Spleen (tissue), 11 donors: Measurements from ENCODE around the gene PDE4D. TPM values are rescaled to one million over a fixed set of nuclear protein-coding genes. Genes with fewer than 3 reads are reported as not detected.

Experiments used
- DNase-seq: peaks from one replicate; pipeline ENCODE4 v3.0.0-alpha.2; 2020
- H3K27ac ChIP-seq, 8 donors: fragments of 200-600 bp; sonication (generic) in 7 of 8; 1 replicate in 4 of 8; 2 replicates in 4 of 8; pipeline versions ENCODE4 v1.5.0 to v1.8.0; 2016 to 2021; ENCODE audit warnings: inconsistent platforms in 4 of 8, mild to moderate bottlenecking in 4 of 8, moderate library complexity in 1 of 8
- H3K27me3 ChIP-seq, 7 donors: fragments of 200-600 bp; sonication (generic) in 6 of 7; replicated peaks in 1 of 7; 1 replicate in 4 of 7; 2 replicates in 3 of 7; pipeline versions ENCODE4 v1.5.0 to v1.8.0; 2016 to 2021; ENCODE audit warnings: inconsistent platforms in 3 of 7, mild to moderate bottlenecking in 1 of 7
- H3K36me3 ChIP-seq, 6 donors: fragments of 200-600 bp; sonication (generic) in 5 of 6; 1 replicate in 4 of 6; 2 replicates in 2 of 6; pipeline versions ENCODE4 v1.5.0 to v1.8.0; 2016 to 2021; ENCODE audit warnings: inconsistent platforms in 2 of 6
- H3K4me1 ChIP-seq, 6 donors: fragments of 200-600 bp; sonication (generic) in 5 of 6; 1 replicate in 3 of 6; 2 replicates in 3 of 6; pipeline versions ENCODE4 v1.5.0 to v1.8.0; 2016 to 2021; ENCODE audit warnings: inconsistent platforms in 3 of 6
- H3K4me3 ChIP-seq, 8 donors: fragments of 200-600 bp; sonication (generic) in 7 of 8; 1 replicate in 4 of 8; 2 replicates in 4 of 8; pipeline versions ENCODE4 v1.5.0 to v1.8.0; 2016 to 2021; ENCODE audit warnings: inconsistent platforms in 4 of 8, mild to moderate bottlenecking in 4 of 8, moderate library complexity in 2 of 8
- H3K9me3 ChIP-seq, 8 donors: fragments of 200-600 bp; sonication (generic) in 7 of 8; 1 replicate in 4 of 8; 2 replicates in 4 of 8; pipeline versions ENCODE4 v1.5.0 to v1.8.0; 2016 to 2021; ENCODE audit warnings: inconsistent platforms in 4 of 8
- POLR2A ChIP-seq, 3 donors: fragments of 450-650 bp; IDR thresholded peaks; one replicate each; pipeline ENCODE4 v1.5.1; 2017; ENCODE audit warnings: antibody characterized with exemption in 3 of 3, mild to moderate bottlenecking in 1 of 3
- POLR2AphosphoS5 ChIP-seq, 3 donors: sonication (generic); formaldehyde crosslinking; IDR thresholded peaks; one replicate each; pipeline ENCODE4 v1.5.1; 2017; ENCODE audit warnings: antibody characterized with exemption in 3 of 3
- WGBS, 5 donors: extraction: QIAGEN DNeasy Blood & Tissue Kit in 3 of 5; methylation state at CpG; one replicate each; pipeline versions ENCODE4 v1.1.5 to v1.1.7; 2013 to 2018; 5-methylcytosine and 5-hydroxymethylcytosine counted together
- intact Hi-C: fragments of 100-400 bp; cut with DNase I; formaldehyde crosslinking; loops from one replicate; pipeline ENCODE4 v1.15.0; 2023; ENCODE audit warnings: low total_unique reads
- polyA plus RNA-seq, 3 donors: library from polyadenylated mRNA; stranded (reverse); fragments of 200-250 nt; gene quantifications; one replicate each; pipeline ENCODE4 v1.2.1, GENCODE V29; 2013
- total RNA-seq, 7 donors: library from RNA; depleted of rRNA in 3 of 7; stranded (reverse); fragments of >200 nt in 3 of 7; fragmentation: NEBNext Ultra II Directional in 4 of 7; extraction: Animal tissue kit (Norgen Biotek cat#: 25700) in 4 of 7; gene quantifications; one replicate each; pipeline versions ENCODE4 v1.1.0 to v1.2.1, GENCODE V29; 2016 to 2021
- TF ChIP-seq, protein P1 (sequence below), 11 experiments: fragments of 200-600 bp in 7 of 11; fragments of 450-650 bp in 4 of 11; sonication (generic) in 4 of 11; IDR thresholded peaks in 8 of 11; conservative IDR thresholded peaks in 3 of 11; 1 replicate in 7 of 11; 2 replicates in 4 of 11; pipeline versions ENCODE4 v1.4.0 to v1.8.0; 2016 to 2021; ENCODE audit warnings: antibody characterized with exemption in 11 of 11, inconsistent platforms in 4 of 11, mild to moderate bottlenecking in 1 of 11
- donor health status: healthy with polysubstance abuse.
- donor health status: DM: no; HTN: no; CAD: no; lungs with moderate emphysema.
- donor health status: DM: no; HTN: no; CAD: no.
- donor health status: Bipolar disorder and iron deficiency.
- donor health status: healthy.
- donor health status: DM: no; HTN: no; CAD: no.
- donor health status: DM: yes; HTN: yes; CAD: no.

The PDE4D gene
- total and polyA plus RNA-seq, 10 donors, result 0.88 to 51.8 (median 18.2) TPM

DNA sequence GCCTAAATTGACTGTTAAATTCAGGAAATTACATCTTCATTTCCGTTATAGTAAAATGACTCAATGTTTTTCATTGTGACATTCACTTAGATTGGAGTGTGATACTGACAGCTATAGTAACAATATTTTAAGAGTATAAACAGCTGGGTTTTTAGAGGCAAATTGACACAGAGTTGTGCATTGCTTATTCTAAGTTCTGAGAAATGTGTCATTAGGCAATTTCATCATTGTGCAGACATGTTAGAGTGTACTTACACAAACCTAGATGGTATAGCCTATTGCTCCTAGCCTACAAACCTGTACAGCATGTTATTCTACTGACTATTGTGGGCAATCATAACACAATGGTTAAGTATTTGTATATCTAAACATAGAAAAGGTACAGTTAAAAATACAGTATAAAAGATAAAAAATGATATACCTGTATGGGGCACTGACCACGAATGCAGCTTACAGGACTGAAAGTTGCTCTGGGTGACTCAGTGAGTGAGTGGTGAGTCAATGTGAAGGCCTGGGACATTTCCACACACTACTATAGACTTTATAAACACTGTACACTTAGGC lies 132.7 kb downstream of the PDE4D start:
- Histone ChIP-seq H3K36me3 (no peaks in the 10 kb centered on the region), H3K4me3 (no peak overlapping the region), H3K4me1 (peaks cover 0 to 25% (median 0%) of the 10 kb centered on the region in 6 donors), H3K27ac (peak overlapping the region in 3 of 8 donors; percentile 26 to 65 (median 62)), H3K27me3 (no peaks in the 10 kb centered on the region), H3K9me3 (no peaks in the 10 kb centered on the region)
- WGBS, 5 donors, result 37 to 66% (median 46%) methylated on average over 2 of the region's 2 CpGs
- DNase-seq, result no peak
- intact Hi-C loops, result no loop called here
- TF ChIP-seq POLR2A (IDR thresholded peaks at IDR 0.05), result no peak
- TF ChIP-seq, protein P1, sequence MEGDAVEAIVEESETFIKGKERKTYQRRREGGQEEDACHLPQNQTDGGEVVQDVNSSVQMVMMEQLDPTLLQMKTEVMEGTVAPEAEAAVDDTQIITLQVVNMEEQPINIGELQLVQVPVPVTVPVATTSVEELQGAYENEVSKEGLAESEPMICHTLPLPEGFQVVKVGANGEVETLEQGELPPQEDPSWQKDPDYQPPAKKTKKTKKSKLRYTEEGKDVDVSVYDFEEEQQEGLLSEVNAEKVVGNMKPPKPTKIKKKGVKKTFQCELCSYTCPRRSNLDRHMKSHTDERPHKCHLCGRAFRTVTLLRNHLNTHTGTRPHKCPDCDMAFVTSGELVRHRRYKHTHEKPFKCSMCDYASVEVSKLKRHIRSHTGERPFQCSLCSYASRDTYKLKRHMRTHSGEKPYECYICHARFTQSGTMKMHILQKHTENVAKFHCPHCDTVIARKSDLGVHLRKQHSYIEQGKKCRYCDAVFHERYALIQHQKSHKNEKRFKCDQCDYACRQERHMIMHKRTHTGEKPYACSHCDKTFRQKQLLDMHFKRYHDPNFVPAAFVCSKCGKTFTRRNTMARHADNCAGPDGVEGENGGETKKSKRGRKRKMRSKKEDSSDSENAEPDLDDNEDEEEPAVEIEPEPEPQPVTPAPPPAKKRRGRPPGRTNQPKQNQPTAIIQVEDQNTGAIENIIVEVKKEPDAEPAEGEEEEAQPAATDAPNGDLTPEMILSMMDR (IDR thresholded peaks at IDR 0.05 in 8 of 11, conservative IDR thresholded peaks at IDR 0.05 in 3 of 11), result no peak
- no peak for TF ChIP-seq POLR2AphosphoS5 (IDR thresholded peaks at IDR 0.05)

DNA sequence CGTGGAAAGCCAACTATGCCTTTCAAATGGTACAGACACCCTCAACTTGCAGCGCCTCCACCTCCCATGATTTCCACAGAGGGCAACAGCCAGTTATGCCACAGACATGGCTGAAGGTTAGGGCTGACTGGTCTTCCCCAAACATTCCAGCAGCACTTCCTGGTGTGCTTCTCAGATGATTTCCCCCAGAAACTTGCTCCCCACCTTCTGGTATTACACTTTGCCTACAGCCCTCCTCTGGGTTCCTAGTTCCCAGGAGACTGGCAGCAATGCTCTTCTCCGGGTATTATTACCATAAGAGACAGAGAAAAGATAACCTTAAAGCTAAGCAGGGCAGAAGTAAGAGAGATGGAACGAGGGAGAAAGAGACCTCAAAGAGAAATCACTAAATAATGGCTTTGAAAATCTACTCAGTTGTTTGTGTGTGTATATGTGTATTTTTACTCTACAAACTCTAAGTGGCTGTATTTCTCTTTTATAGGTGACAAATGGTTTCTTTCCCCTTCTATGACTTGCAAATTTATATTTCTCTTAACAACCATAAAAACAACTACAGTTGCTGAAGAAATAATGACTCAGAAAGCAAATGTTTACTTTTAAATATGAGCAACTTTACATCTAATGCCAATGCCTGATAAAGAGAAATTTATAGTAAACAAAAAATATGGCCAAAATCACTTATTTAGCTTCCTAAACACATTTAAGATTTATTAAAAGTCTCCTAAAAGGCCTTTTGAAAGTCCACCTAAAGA lies 133.8 kb downstream of the PDE4D start:
- peak overlapping the region in 3 of 8 donors; percentile 58 to 65 (median 62) for H3K27ac ChIP-seq
- no peak overlapping the region for H3K4me3 ChIP-seq
- no peak for DNase-seq
- no peak for TF ChIP-seq POLR2AphosphoS5 (IDR thresholded peaks at IDR 0.05)
- TF ChIP-seq POLR2A (IDR thresholded peaks at IDR 0.05), result no peak
- TF ChIP-seq, protein P1 (IDR thresholded peaks at IDR 0.05 in 8 of 11, conservative IDR thresholded peaks at IDR 0.05 in 3 of 11), result no peak
- no peaks in the 10 kb centered on the region for H3K9me3 ChIP-seq
- intact Hi-C loops, result no loop called here
- H3K4me1 ChIP-seq, result peaks cover 0 to 17% (median 0%) of the 10 kb centered on the region in 6 donors
- 82 to 94% (median 90%) methylated on average over 4 of the region's 4 CpGs for WGBS, 5 donors
- no peaks in the 10 kb centered on the region for H3K27me3 ChIP-seq
- H3K36me3 ChIP-seq, result no peaks in the 10 kb centered on the region

GRCh38 chr5:59758566-59758965 lies 135.0 kb downstream of the PDE4D start:
- Histone ChIP-seq H3K4me3 (no peak overlapping the region), H3K27ac (no peak overlapping the region), H3K36me3 (no peaks in the 10 kb centered on the region), H3K27me3 (no peaks in the 10 kb centered on the region), H3K9me3 (no peaks in the 10 kb centered on the region), H3K4me1 (peaks cover 0 to 13% (median 0%) of the 10 kb centered on the region in 6 donors)
- no peak for DNase-seq
- no peak for TF ChIP-seq POLR2A (IDR thresholded peaks at IDR 0.05)
- TF ChIP-seq POLR2AphosphoS5 (IDR thresholded peaks at IDR 0.05), result no peak
- TF ChIP-seq, protein P1 (IDR thresholded peaks at IDR 0.05 in 8 of 11, conservative IDR thresholded peaks at IDR 0.05 in 3 of 11), result no peak
- WGBS, 5 donors, result 73 to 91% (median 86%) methylated on average over 1 of the region's 1 CpG
- intact Hi-C loops, result no loop called here

DNA sequence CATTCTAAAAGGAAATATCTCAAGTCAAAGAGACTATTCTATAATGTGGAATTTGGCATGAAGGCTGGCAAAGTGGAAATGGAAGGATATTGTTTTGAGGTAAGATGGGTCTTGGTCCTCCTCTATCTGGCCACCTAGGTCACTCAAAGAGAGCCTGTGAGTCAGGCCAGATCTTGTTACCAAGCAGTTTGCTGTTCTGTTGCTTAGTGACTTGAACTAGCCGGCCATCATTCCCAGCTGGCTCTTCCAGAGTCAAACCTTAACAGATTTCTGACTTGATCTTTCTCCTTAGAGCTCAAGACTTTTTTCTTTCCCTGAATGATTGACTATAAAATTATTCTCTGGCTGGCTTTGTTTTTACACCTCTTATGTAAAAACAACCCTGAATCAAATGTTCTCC lies 136.1 kb downstream of the PDE4D start:
- Histone ChIP-seq H3K27ac (no peak overlapping the region), H3K36me3 (no peaks in the 10 kb centered on the region), H3K4me3 (no peak overlapping the region), H3K27me3 (no peaks in the 10 kb centered on the region), H3K9me3 (no peaks in the 10 kb centered on the region), H3K4me1 (peaks cover 0 to 11% (median 0%) of the 10 kb centered on the region in 6 donors)
- intact Hi-C loops, result no loop called here
- WGBS, 5 donors, result 0 to 100% (median 91%) methylated on average over 1 of the region's 1 CpG
- TF ChIP-seq POLR2A (IDR thresholded peaks at IDR 0.05), result no peak
- no peak for DNase-seq
